GM11168 (cell line): ENCODE measurements around the gene ADGRG7.
"Not testable (repeated sequence)": the region's sequence is repeated elsewhere in the genome, so short reads cannot be mapped to it uniquely, and the experiment has no call there.

ENCODE experiments used
- in situ Hi-C: fragments of 300-500 bp; cut with MboI; formaldehyde crosslinking; loops from one replicate; pipeline ENCODE4 v1.12.0; 2022; ENCODE audit warnings: low sequenced_read_pairs; ENCODE audit not compliant: unreplicated experiment

Gene ADGRG7, protein sequence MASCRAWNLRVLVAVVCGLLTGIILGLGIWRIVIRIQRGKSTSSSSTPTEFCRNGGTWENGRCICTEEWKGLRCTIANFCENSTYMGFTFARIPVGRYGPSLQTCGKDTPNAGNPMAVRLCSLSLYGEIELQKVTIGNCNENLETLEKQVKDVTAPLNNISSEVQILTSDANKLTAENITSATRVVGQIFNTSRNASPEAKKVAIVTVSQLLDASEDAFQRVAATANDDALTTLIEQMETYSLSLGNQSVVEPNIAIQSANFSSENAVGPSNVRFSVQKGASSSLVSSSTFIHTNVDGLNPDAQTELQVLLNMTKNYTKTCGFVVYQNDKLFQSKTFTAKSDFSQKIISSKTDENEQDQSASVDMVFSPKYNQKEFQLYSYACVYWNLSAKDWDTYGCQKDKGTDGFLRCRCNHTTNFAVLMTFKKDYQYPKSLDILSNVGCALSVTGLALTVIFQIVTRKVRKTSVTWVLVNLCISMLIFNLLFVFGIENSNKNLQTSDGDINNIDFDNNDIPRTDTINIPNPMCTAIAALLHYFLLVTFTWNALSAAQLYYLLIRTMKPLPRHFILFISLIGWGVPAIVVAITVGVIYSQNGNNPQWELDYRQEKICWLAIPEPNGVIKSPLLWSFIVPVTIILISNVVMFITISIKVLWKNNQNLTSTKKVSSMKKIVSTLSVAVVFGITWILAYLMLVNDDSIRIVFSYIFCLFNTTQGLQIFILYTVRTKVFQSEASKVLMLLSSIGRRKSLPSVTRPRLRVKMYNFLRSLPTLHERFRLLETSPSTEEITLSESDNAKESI

GRCh38 chr3:100609305-100609704 lies at the start of gene ADGRG7:
ADGRG7 (plus strand) TSS chr3:100609601; CDS start chr3:100609857, 256 bp downstream.
- in situ Hi-C loops = no loop called here

- in situ Hi-C loops = no loop called here
Observed at GRCh38 chr3:100560426-100560825, 49.0 kb upstream of the ADGRG7 start.

GRCh38 chr3:100561459-100562158 lies 47.8 kb upstream of the ADGRG7 start:
- in situ Hi-C loops = no loop called here

DNA sequence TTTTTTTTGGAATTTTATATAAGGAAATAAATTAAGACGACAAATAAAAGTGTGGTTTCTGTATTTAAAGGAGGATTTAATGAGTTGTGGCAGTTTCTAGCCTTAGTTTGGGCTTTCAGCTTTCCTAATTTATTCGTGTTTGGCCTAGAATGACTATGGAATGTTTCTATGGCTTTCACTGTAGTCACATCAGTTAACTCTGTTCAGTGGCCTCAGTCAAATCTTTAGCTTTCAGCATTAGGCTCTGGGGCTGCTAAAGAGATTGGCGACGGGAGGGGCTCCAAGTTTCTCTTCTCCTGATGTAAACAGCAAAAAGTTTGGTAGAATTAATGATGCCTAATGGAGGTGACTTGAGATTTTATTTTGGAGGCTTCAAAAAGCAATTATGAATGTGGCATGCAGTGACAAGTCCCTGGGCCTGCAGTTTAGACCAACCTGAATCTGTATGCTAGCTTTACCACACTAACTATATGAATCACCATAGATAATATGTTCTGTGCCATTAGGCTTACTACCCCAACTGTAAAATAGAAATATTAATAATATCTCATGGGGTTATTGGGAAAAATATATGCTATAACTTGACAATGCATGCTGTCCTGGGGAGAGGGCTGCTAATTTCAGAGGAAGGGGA lies 47.1 kb upstream of the ADGRG7 start:
- in situ Hi-C loops = no loop called here

DNA sequence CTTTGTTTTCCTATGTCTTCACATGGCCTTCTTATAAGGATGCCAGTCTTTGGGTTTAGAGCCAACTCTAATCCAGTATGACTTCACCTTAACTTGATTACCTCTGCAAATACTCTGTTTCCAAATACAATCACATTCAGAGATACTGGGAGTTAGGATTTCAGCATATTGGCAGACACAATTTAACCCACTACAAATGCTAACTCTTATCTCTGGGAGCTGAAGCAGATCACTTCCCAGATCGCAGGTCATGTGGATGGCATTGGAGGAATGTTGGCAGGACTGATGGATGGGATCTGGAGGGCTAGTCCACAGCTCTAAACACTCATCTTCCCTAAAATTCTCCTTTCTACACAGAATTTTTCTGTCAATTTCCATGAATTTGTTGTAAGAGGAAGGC lies 46.2 kb upstream of the ADGRG7 start:
- in situ Hi-C loops = no loop called here

GRCh38 chr3:100563652-100564211 lies 45.7 kb upstream of the ADGRG7 start:
- in situ Hi-C loops = no loop called here

GRCh38 chr3:100570811-100571210 lies 38.6 kb upstream of the ADGRG7 start:
- in situ Hi-C loops = no loop called here

- in situ Hi-C loops = no loop called here
Observed at GRCh38 chr3:100574536-100574935, 34.9 kb upstream of the ADGRG7 start.

- in situ Hi-C loops = no loop called here
Observed at GRCh38 chr3:100575704-100576103, 33.7 kb upstream of the ADGRG7 start.

DNA sequence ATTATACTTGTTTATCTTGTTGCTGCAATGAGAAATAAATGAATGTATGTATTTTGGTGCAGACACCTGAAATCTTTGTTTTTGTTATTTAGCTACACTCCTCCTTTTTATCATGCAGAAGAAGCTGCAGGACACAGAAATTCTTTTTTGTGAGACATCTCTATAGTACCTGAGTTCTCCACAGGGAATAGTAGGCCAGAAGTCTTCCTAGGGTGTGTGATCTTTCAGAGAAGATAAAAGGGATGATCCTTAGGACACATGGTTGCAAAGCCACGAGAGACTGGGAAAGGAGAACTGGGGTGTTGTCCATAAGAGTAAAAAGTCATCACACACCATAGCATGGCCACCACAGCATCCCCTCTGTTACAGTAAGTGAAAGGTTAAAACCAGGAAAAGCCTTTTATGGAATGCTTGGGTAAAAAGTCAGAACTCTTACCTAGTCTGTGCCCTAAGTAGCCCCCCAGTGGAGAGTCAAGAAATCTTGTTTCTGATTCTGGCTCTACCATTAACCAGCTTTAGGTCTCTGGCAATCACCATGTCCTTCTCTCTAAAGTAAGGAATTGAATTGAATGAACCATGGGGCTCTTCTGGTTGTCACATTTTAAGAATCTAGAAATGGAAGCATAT lies 31.9 kb upstream of the ADGRG7 start:
- in situ Hi-C loops = no loop called here

- in situ Hi-C loops = no loop called here
Observed at GRCh38 chr3:100578646-100579045, 30.8 kb upstream of the ADGRG7 start.

DNA sequence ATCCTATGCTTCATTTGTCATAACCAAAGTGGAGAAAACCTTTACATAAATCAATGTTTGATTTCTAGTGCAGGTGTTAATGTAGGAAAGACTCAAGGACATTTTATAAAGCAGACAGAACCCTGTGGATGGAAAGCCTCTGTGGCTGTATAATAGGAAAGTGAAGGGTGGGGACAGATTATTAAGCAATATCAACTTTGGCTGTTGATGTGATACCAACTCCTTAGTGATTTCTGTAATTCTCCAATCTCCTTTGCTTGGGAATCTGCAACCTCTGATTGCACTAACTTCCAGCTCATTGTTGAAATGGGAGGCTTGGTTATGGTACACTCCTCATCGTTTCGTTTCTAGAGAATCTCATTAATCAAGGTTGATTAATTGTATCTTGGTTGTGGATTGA lies 29.3 kb upstream of the ADGRG7 start:
- in situ Hi-C loops = no loop called here

DNA sequence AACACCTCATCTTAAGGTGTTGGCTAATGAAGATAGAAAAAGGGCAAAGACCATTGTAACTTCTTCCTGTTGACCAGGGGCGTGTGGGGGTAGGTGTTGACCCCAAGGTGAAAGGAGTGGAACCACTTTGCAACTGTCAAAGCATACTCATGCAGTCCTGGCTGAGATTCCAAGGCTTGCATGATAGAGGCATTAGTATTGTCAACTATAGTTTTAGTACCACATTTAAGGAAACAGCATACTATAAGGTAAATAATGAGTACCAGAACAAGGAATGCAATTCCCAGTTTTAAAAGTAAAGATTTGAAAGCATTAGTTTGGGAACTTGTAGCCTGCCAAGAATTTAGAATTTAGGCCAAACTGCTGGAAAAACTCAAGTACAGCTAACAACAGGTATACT lies 27.8 kb upstream of the ADGRG7 start:
- in situ Hi-C loops = no loop called here

GRCh38 chr3:100582157-100582556 lies 27.2 kb upstream of the ADGRG7 start:
- in situ Hi-C loops = not testable (repeated sequence)

DNA sequence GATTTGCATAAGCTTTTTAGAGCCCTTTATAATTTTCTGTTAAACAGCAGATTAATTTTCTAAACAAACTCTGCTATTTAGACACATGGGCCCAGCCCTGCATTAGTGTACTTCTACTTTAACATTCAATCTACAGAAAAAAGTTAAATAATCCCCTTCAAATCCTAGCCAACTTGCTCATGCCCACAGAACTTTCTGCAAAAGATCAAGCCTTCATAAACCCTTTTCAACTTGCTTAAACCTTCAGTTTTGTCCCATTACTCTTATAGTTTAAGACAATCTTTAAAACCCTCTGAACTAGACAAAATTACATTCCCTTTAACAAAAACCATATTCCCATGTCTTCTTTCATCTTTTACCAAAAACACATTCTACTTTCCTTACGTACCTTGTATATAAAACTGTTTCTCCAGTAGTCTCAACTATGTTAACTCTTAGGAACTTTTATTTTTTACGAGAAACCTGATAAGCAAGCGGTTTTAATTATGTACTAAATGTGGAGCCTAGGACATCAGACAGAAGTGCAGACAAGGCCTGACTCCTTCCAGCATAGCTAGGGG lies 25.2 kb upstream of the ADGRG7 start:
- in situ Hi-C loops = no loop called here

DNA sequence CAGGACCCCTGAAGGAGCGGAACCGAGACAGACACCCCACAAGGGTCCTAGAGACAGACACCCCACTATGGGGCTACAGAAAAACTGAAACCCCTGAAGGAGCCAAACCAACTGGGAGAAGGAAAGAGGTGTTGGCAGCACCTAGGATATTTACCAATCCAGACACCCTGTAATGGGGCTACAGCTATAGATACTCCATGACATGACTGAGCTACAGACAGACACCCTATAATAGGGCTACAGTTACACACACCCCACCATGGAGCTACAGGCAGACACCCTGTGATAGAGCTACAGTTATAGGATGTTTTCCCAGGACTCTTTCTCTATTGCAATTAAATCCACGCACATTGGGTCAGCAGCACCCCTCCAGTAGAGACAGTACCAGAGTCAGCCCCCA lies 22.6 kb upstream of the ADGRG7 start:
- in situ Hi-C loops = loop anchor here (5.0 kb wide), 1 partner anchor 125 kb away; no protein-coding TSS in a partner anchor

GRCh38 chr3:100588251-100588650 lies 21.1 kb upstream of the ADGRG7 start:
- in situ Hi-C loops = loop anchor here (5.0 kb wide), 1 partner anchor 126 kb away; no protein-coding TSS in a partner anchor

- in situ Hi-C loops = no loop called here
Observed at GRCh38 chr3:100590114-100590839, 19.1 kb upstream of the ADGRG7 start.

DNA sequence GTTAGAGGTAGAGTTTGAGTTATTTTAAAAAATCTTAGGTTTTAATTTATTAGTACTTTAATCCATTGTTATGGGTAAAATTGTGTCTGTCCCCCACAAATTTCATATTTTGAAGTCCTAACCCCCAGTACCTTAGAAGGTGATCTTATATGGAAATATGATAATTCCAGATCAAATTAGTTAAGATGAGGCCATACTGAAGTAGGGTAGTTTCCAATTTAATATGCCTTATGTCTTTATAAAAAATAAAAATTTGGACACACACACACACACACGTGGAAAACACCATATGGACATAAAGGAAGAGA lies 18.6 kb upstream of the ADGRG7 start:
- in situ Hi-C loops = no loop called here
